ENCODE results near the gene IRF7.

DNA sequence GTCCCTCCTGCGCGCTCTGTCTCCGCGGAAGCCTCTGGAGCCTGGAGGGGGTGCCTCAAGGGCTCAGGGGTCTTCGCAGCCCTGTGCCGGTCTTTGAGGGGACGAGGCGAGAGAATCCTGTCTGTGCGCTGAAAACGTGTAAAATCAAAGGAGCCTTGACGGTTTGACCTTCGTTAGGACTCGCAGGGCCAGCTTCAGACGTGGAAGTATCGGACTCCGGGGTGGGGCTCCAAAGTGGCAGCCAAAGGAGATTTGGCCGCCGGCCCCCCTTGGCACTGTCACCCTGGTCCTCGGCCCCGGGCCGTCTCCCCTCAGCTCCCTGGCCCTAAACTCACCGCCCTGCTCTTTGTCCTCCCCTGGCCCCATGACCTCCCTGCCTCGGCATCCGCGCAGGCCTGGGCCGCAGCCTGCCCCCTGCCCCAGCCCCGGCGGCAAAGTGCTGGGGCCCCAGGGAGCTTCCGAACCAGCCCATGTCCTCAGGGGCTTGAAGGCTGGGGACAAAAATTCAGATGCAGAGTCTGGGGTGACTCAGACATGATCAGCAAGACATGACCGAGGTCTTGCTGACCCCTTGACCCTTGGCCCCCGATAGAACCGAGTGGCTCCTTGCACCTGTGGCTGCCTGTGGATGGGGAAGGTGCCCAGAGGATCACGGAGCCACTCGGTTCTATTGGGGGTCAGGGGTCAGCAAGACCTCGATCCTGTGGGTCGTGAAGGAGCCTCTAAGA lies 46.4 kb downstream of the IRF7 start:
- no peak for TF ChIP-seq POLR2A (IDR thresholded peaks at IDR 0.05)
- TF ChIP-seq, protein P1, sequence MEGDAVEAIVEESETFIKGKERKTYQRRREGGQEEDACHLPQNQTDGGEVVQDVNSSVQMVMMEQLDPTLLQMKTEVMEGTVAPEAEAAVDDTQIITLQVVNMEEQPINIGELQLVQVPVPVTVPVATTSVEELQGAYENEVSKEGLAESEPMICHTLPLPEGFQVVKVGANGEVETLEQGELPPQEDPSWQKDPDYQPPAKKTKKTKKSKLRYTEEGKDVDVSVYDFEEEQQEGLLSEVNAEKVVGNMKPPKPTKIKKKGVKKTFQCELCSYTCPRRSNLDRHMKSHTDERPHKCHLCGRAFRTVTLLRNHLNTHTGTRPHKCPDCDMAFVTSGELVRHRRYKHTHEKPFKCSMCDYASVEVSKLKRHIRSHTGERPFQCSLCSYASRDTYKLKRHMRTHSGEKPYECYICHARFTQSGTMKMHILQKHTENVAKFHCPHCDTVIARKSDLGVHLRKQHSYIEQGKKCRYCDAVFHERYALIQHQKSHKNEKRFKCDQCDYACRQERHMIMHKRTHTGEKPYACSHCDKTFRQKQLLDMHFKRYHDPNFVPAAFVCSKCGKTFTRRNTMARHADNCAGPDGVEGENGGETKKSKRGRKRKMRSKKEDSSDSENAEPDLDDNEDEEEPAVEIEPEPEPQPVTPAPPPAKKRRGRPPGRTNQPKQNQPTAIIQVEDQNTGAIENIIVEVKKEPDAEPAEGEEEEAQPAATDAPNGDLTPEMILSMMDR (IDR thresholded peaks at IDR 0.05), result no peak
- TF ChIP-seq POLR2AphosphoS5 (IDR thresholded peaks at IDR 0.05; ENCODE audit: insufficient read depth in 1 of 2, low read depth in 1 of 2), result no peak

Measured in vagina (tissue), 2 donors.